Measurements from ENCODE around the gene SLC35F4.

DNA sequence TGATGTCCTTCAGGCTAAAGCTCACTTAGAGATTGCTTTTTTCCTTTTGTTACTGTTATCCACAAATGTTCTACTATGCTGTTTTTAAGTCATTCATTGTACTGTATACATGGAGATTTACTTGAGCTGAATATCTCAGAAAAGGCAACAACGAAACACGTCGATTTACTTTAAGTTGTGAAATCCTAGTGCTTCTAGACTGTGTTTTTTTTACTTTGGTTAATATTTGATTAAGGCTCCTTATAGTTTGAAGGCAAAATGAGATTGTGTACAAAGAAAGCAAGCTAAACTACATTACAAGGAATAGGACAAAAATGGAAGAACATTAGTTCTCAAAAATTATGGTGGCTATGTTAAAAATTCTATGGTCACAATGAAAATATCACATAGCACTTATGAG lies 114.5 kb downstream of the SLC35F4 start:
- TF ChIP-seq, protein P1, sequence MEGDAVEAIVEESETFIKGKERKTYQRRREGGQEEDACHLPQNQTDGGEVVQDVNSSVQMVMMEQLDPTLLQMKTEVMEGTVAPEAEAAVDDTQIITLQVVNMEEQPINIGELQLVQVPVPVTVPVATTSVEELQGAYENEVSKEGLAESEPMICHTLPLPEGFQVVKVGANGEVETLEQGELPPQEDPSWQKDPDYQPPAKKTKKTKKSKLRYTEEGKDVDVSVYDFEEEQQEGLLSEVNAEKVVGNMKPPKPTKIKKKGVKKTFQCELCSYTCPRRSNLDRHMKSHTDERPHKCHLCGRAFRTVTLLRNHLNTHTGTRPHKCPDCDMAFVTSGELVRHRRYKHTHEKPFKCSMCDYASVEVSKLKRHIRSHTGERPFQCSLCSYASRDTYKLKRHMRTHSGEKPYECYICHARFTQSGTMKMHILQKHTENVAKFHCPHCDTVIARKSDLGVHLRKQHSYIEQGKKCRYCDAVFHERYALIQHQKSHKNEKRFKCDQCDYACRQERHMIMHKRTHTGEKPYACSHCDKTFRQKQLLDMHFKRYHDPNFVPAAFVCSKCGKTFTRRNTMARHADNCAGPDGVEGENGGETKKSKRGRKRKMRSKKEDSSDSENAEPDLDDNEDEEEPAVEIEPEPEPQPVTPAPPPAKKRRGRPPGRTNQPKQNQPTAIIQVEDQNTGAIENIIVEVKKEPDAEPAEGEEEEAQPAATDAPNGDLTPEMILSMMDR (conservative IDR thresholded peaks at IDR 0.05; ENCODE audit: low read depth, low read length), result no peak
- TF ChIP-seq RAD21 (IDR thresholded peaks at IDR 0.05; ENCODE audit: low read length) (no peak), POLR2A (IDR thresholded peaks at IDR 0.05; ENCODE audit: low read depth, low read length) (no peak), BHLHE40 (IDR thresholded peaks at IDR 0.05; ENCODE audit: low read depth, low read length) (no peak)
